K562 (cell line): ENCODE measurements around the gene COL11A2. TPM values are rescaled to one million over a fixed set of nuclear protein-coding genes. Genes with fewer than 3 reads are reported as not detected.
"Not testable (repeated sequence)": the region's sequence is repeated elsewhere in the genome, so short reads cannot be mapped to it uniquely, and the experiment has no call there.

Experiments used
- ATAC-seq: fragments of 200-7000 bp; cut with Tn5 transposase; 3 replicates; pipeline ENCODE4 v1.9.1; 2020; ENCODE audit warnings: moderate library complexity
- BruUV-seq: library from RNA; stranded (reverse); fragments of 400-500 nt; replicated peaks from 2 replicates; lab custom pipeline; 2021; lab: Mats Ljungman, UMichigan
- CTCF ChIA-PET: fragments of 300-600 bp; formaldehyde crosslinking; extraction: SDS; loops from one replicate; lab custom pipeline; 2021; ENCODE audit warnings: low intra/inter-chr PET ratio; lab: Yijun Ruan, JAX
- POLR2A ChIA-PET: fragments of 300-600, 350-650 bp; sonication (Branson Sonifier 250); formaldehyde crosslinking; extraction: SDS; loops from one replicate; lab custom pipeline; 2021; ENCODE audit warnings: antibody characterized with exemption, inconsistent platforms; lab: Yijun Ruan, JAX
- DNase-seq, 4 experiments: peaks; one replicate each; pipeline versions ENCODE4 v3.0.0 to v3.0.0-alpha.2; 2011 to 2018; ENCODE audit warnings: low spot score in 3 of 4, mixed read lengths in 3 of 4; ENCODE audit errors: extremely low read depth in 1 of 4
- FAIRE-seq: peaks from 2 replicates; lab custom pipeline; 2011; peaks lifted over from hg19 to GRCh38; lab: Jason Lieb, UNC
- H2AFZ ChIP-seq: 2 replicates; pipeline ENCODE4 v1.6.0; 2011; ENCODE audit warnings: low read depth, low read length, control low read depth, inconsistent platforms
- H3K27ac ChIP-seq: fragments of 200-600 bp; 3 replicates; pipeline ENCODE4 v1.8.0; 2011; ENCODE audit warnings: low read depth, mild to moderate bottlenecking, control low read depth, inconsistent platforms, low read length, moderate library complexity, mixed read lengths; ENCODE audit errors: extremely low read depth
- H3K27me3 ChIP-seq, 2 experiments: fragments of 300-600 bp in 1 of 2; 2 replicates in 1 of 2; 3 replicates in 1 of 2; pipeline versions ENCODE4 v1.6.0 to v1.8.0; 2011; ENCODE audit warnings: inconsistent platforms in 2 of 2, low read length in 2 of 2, mild to moderate bottlenecking in 1 of 2, mixed read lengths in 1 of 2, moderate library complexity in 1 of 2; ENCODE audit not compliant: control insufficient read depth in 2 of 2, insufficient read depth in 2 of 2
- H3K36me3 ChIP-seq: fragments of 300-600 bp; 3 replicates; pipeline ENCODE4 v1.8.0; 2011; ENCODE audit warnings: mild to moderate bottlenecking, low read length, inconsistent platforms; ENCODE audit not compliant: control insufficient read depth, insufficient read depth
- H3K4me1 ChIP-seq, 2 experiments: fragments of 200-600 bp in 1 of 2; replicated peaks in 1 of 2; 2 replicates in 1 of 2; 3 replicates in 1 of 2; pipeline versions ENCODE4 v1.5.1 to v1.8.0; 2011; ENCODE audit warnings: inconsistent platforms in 2 of 2, low read length in 2 of 2, mild to moderate bottlenecking in 1 of 2, mixed read lengths in 1 of 2, moderate library complexity in 1 of 2; ENCODE audit not compliant: control insufficient read depth in 2 of 2, insufficient read depth in 2 of 2
- H3K4me2 ChIP-seq: 2 replicates; pipeline ENCODE4 v1.6.1; 2011; ENCODE audit warnings: low read length, control low read depth, inconsistent platforms, mixed read lengths; ENCODE audit not compliant: insufficient read depth
- H3K4me3 ChIP-seq: fragments of 200-600 bp; sonication (generic), shearing (Covaris generic); 2 replicates; pipeline ENCODE4 v1.5.1; 2016; ENCODE audit warnings: control low read depth, inconsistent platforms
- H3K79me2 ChIP-seq: fragments of 200-600 bp; 3 replicates; pipeline ENCODE4 v1.8.0; 2011; ENCODE audit warnings: low read length, inconsistent platforms; ENCODE audit not compliant: control insufficient read depth, insufficient read depth
- H3K9ac ChIP-seq, 2 experiments: 2 replicates each; pipeline versions ENCODE4 v1.6.0 to v1.6.1; 2011; ENCODE audit warnings: low read depth in 2 of 2, low read length in 2 of 2, control low read depth in 1 of 2, inconsistent platforms in 1 of 2, mild to moderate bottlenecking in 1 of 2, mixed read lengths in 1 of 2; ENCODE audit not compliant: insufficient read depth in 1 of 2
- H3K9me1 ChIP-seq: one replicate; pipeline ENCODE4 v1.6.0; 2011; ENCODE audit warnings: inconsistent platforms, mild to moderate bottlenecking, low read length, moderate library complexity; ENCODE audit not compliant: control insufficient read depth, insufficient read depth
- H3K9me3 ChIP-seq: replicated peaks from 2 replicates; pipeline ENCODE4 v1.5.1; 2011; ENCODE audit warnings: low read depth, low read length, inconsistent platforms; ENCODE audit not compliant: control insufficient read depth, insufficient read depth
- H4K20me1 ChIP-seq: replicated peaks from 2 replicates; pipeline ENCODE4 v1.6.1; 2011; ENCODE audit warnings: low read length, inconsistent platforms, mixed read lengths; ENCODE audit not compliant: control insufficient read depth, insufficient read depth
- CTCF ChIP-seq, 3 experiments: IDR thresholded peaks in 2 of 3; conservative IDR thresholded peaks in 1 of 3; 2 replicates each; pipeline ENCODE4 v1.5.1; 2011 to 2012; ENCODE audit warnings: low read length in 3 of 3, mild to moderate bottlenecking in 3 of 3, control low read depth in 2 of 3, improper control_type of control experiment in 1 of 3, inconsistent platforms in 1 of 3, low read depth in 1 of 3, mixed read lengths in 1 of 3, moderate library complexity in 1 of 3; ENCODE audit not compliant: insufficient read depth in 2 of 3
- GTF2E2 ChIP-seq: fragments of 200-800 bp; sonication (Bioruptor generic); IDR thresholded peaks from 2 replicates; pipeline ENCODE4 v1.6.1; 2016; ENCODE audit warnings: missing genetic modification characterization, missing compliant biosample characterization
- SMC3 ChIP-seq: conservative IDR thresholded peaks from 2 replicates; pipeline ENCODE4 v1.6.1; 2011; ENCODE audit warnings: low read depth, low read length, improper control_type of control experiment; ENCODE audit not compliant: insufficient read depth
- ZBTB9 ChIP-seq: fragments of 450-650 bp; formaldehyde crosslinking; IDR thresholded peaks from 2 replicates; pipeline ENCODE4 v1.4.0; 2020; ENCODE audit warnings: mild to moderate bottlenecking, moderate library complexity
- ZNF184 ChIP-seq: sonication (generic); formaldehyde crosslinking; IDR thresholded peaks from 2 replicates; pipeline ENCODE4 v1.5.0; 2020; ENCODE audit warnings: missing genetic modification reagents
- ZNF707 ChIP-seq: fragments of 250-450 bp; sonication (Bioruptor Pico); conservative IDR thresholded peaks from 2 replicates; pipeline ENCODE4 v1.8.0; 2022; ENCODE audit warnings: inconsistent platforms, mild to moderate bottlenecking, moderate library complexity
- WGBS: fragments of 100-300 bp; shearing (Covaris generic); methylation state at CpG from one replicate; pipeline ENCODE4 v1.1.6; 2016; ENCODE audit warnings: low coverage, mixed read lengths; ENCODE audit not compliant: insufficient coverage; ENCODE audit errors: missing lambda C conversion rate; 5-methylcytosine and 5-hydroxymethylcytosine counted together
- in situ Hi-C: fragments of 300-500 bp; cut with MboI; formaldehyde crosslinking; loops from 4 replicates; pipeline ENCODE4 v1.15.0; 2018; ENCODE audit warnings: inconsistent platforms, mixed read lengths
- intact Hi-C: fragments of 100-400 bp; cut with micrococcal nuclease; formaldehyde crosslinking; loops from 2 replicates; pipeline ENCODE4 v1.14.2; 2022
- polyA plus RNA-seq, 8 experiments: library from polyadenylated mRNA; depleted of rRNA in 4 of 8; stranded (reverse) in 5 of 8; unstranded in 3 of 8; fragments of >200 nt; fragmentation: Nextera tagmentation in 2 of 8; fragmentation: Illumina TruSeq in 1 of 8; extraction: Ambion mirVana in 2 of 8; extraction: Trizol in 1 of 8; gene quantifications; 2 replicates each; pipeline versions ENCODE4 v1.2.1 to v1.2.3, GENCODE V29; 2011 to 2014; ENCODE audit warnings: inconsistent platforms in 1 of 8, missing spikeins in 1 of 8
- total RNA-seq, 7 experiments: library from RNA; depleted of rRNA in 6 of 7; stranded (reverse); fragments of >200 nt in 6 of 7; fragmentation: Illumina TruSeq in 2 of 7; extraction: Trizol in 2 of 7; gene quantifications; 2 replicates each; pipeline versions ENCODE4 v1.2.1 to v1.2.3, GENCODE V29; 2011 to 2021; ENCODE audit warnings: low replicate concordance in 1 of 7

The COL11A2 gene
- total and polyA plus RNA-seq, 9 of the 15 experiments (the other 6 are each of a cell fraction or from before 2014, with no cell fraction given), result 0.04 to 0.35 (median 0.09) TPM; not detected in 1

- ATAC-seq, BruUV-seq, H3K9ac ChIP-seq, in situ Hi-C loops, intact Hi-C loops, H3K9me1 ChIP-seq, H3K4me1 ChIP-seq, H3K27ac ChIP-seq, H3K4me2 ChIP-seq, DNase-seq, H2AFZ ChIP-seq, H4K20me1 ChIP-seq, H3K36me3 ChIP-seq, H3K79me2 ChIP-seq, H3K9me3 ChIP-seq, FAIRE-seq, H3K4me3 ChIP-seq: not testable (repeated sequence)
- ChIA-PET CTCF (interaction anchor here (0.7 kb wide), 1 partner anchor 136 kb away, joined by 3 read pairs; no protein-coding TSS in a partner anchor), POLR2A (interaction anchor here (1.4 to 1.5 kb wide), 2 partner anchors 11 to 47 kb away, joined by 3 read pairs; no protein-coding TSS in a partner anchor)
- 16% methylated on average over 3 of the region's 3 CpGs for WGBS
- peaks cover 6 to 12% of the 10 kb centered on the region in 2 experiments; a peak in 2 of 5 replicates for H3K27me3 ChIP-seq
Observed at GRCh38 chr6:33150560-33150959, 41.7 kb downstream of the COL11A2 start.

- Histone ChIP-seq H3K36me3 (no peaks in the 10 kb centered on the region), H3K4me1 (no peaks in the 10 kb centered on the region), H3K27ac (no peak overlapping the region), H3K9ac (no peak overlapping the region), H3K79me2 (no peaks in the 10 kb centered on the region), H3K4me3 (no peak overlapping the region), H2AFZ (no peak overlapping the region), H4K20me1 (no peaks in the 10 kb centered on the region), H3K9me3 (no peaks in the 10 kb centered on the region), H3K27me3 (peaks cover 4 to 9% of the 10 kb centered on the region in 2 experiments; a peak in 4 of 5 replicates), H3K4me2 (no peak overlapping the region), H3K9me1 (no peaks in the 10 kb centered on the region)
- ChIA-PET POLR2A (no interaction called here), CTCF (interaction anchor here (0.6 to 2.7 kb wide), 10 partner anchors 21 to 300 kb away, joined by 3 to 31 read pairs (median 4); no protein-coding TSS in a partner anchor)
- BruUV-seq, result no TSS peak
- FAIRE-seq (peak; percentile 88), DNase-seq (peak in 3 of 4 experiments; percentile 38 to 49 (median 48)), ATAC-seq (peak; percentile 79)
- intact Hi-C loops (loop anchor here (1.0 to 5.0 kb wide), 3 partner anchors 25 to 131 kb away; no protein-coding TSS in a partner anchor), in situ Hi-C loops (no loop called here)
- WGBS, result 12% methylated on average over 8 of the region's 8 CpGs
- TF ChIP-seq ZBTB9 (no peak), CTCF (IDR thresholded peaks at IDR 0.05 in 2 of 3, conservative IDR thresholded peaks at IDR 0.05 in 1 of 3; ENCODE audit: insufficient read depth in 2 of 3, low read depth in 1 of 3, low read length in 3 of 3) (peak; percentile 65 to 87 (median 83); a peak in 5 of 6 replicates), SMC3 (0 out of 2 replicates have a peak, but pooled peaks have one; percentile 35), GTF2E2 (no peak), ZNF707 (CRISPR knock-in tag) (no peak), ZNF184 (CRISPR knock-in tag) (no peak)
Observed at GRCh38 chr6:33147807-33148666, 44.2 kb downstream of the COL11A2 start.
